ENCODE results near the gene ZMYND8. TPM values are rescaled to one million over a fixed set of nuclear protein-coding genes. Genes with fewer than 3 reads are reported as not detected.
"Not testable (repeated sequence)": the region's sequence is repeated elsewhere in the genome, so short reads cannot be mapped to it uniquely, and the experiment has no call there.

ZMYND8 gene
- total RNA-seq, 2 donors from 2014 or later, result 42.7 to 50.3 TPM

- ATAC-seq, result no peak
- H3K4me3 Mint-ChIP-seq, result no peak overlapping the region
- H3K4me1 Mint-ChIP-seq, result peaks cover 9% of the 10 kb centered on the region
These were observed 165.3 kb downstream of the ZMYND8 start for GRCh38 chr20:47191074-47191673.

DNA sequence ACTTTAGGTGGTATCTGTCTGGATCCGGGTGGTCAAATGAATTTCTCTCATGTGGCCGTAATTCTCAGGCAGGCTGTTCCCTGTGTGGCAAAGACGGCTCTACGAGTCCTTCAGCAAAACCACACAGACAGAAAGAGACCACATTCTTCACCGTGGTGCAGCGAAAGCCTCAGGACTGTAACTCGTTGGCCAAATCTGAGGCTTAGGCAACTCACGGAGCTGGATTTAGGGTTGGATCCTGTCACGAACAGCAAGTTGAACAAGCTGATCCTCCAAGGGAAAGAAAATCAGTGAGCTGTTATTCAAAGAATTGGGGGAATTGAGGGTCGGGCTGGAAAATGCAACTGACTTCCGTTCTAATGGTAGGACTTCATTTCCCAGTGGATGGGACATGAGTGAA, 167.4 kb downstream of the ZMYND8 start:
- no peaks in the 10 kb centered on the region for H3K9me3 ChIP-seq (ENCODE audit: control insufficient read depth, low read length, poor library complexity, severe bottlenecking)
- peaks cover 6% of the 10 kb centered on the region for H3K27me3 Mint-ChIP-seq
- DNase-seq (no peak), ATAC-seq (no peak)
- H3K27ac Mint-ChIP-seq, result no peak overlapping the region
- no peaks in the 10 kb centered on the region for H3K36me3 Mint-ChIP-seq (ENCODE audit: low read depth)
- peaks cover 9% of the 10 kb centered on the region for H3K4me1 Mint-ChIP-seq
- no peak overlapping the region for H3K4me3 Mint-ChIP-seq

More at GRCh38 chr20:47191074-47191673, 165.3 kb downstream of the ZMYND8 start:
- peaks cover 12% of the 10 kb centered on the region for H3K27me3 Mint-ChIP-seq
- DNase-seq, result no peak
- no peaks in the 10 kb centered on the region for H3K9me3 ChIP-seq (ENCODE audit: control insufficient read depth, low read length, poor library complexity, severe bottlenecking)
- H3K27ac Mint-ChIP-seq, result no peak overlapping the region
- no peaks in the 10 kb centered on the region for H3K36me3 Mint-ChIP-seq (ENCODE audit: low read depth)

GRCh38 chr20:47188540-47188939, 168.0 kb downstream of the ZMYND8 start:
- H3K27me3 Mint-ChIP-seq, result peaks cover 6% of the 10 kb centered on the region
- no peak overlapping the region for H3K27ac Mint-ChIP-seq
- H3K4me1 Mint-ChIP-seq, result peaks cover 9% of the 10 kb centered on the region
- no peak for DNase-seq
- ATAC-seq, result peak; percentile 21
- H3K4me3 Mint-ChIP-seq, result peak overlapping the region; percentile 16
- no peaks in the 10 kb centered on the region for H3K36me3 Mint-ChIP-seq (ENCODE audit: low read depth)
- H3K9me3 ChIP-seq (ENCODE audit: control insufficient read depth, low read length, poor library complexity, severe bottlenecking), result no peaks in the 10 kb centered on the region

- no peaks in the 10 kb centered on the region for H3K36me3 Mint-ChIP-seq (ENCODE audit: low read depth)
- no peak overlapping the region for H3K27ac Mint-ChIP-seq
- no peaks in the 10 kb centered on the region for H3K9me3 ChIP-seq (ENCODE audit: control insufficient read depth, low read length, poor library complexity, severe bottlenecking)
- peaks cover 9% of the 10 kb centered on the region for H3K4me1 Mint-ChIP-seq
- H3K4me3 Mint-ChIP-seq, result no peak overlapping the region
- peak; percentile 42 for ATAC-seq
- no peak for DNase-seq
- H3K27me3 Mint-ChIP-seq, result peaks cover 6% of the 10 kb centered on the region
These were observed 168.9 kb downstream of the ZMYND8 start for GRCh38 chr20:47187450-47188195.

- Mint-ChIP-seq H3K4me3 (no peak overlapping the region), H3K27me3 (peaks cover 3% of the 10 kb centered on the region), H3K4me1 (peaks cover 4% of the 10 kb centered on the region), H3K36me3 (ENCODE audit: low read depth) (no peaks in the 10 kb centered on the region), H3K27ac (no peak overlapping the region)
- no peak for ATAC-seq
- no peak for DNase-seq
- no peaks in the 10 kb centered on the region for H3K9me3 ChIP-seq (ENCODE audit: control insufficient read depth, low read length, poor library complexity, severe bottlenecking)
These were observed 173.1 kb downstream of the ZMYND8 start for GRCh38 chr20:47183367-47183766.

DNA sequence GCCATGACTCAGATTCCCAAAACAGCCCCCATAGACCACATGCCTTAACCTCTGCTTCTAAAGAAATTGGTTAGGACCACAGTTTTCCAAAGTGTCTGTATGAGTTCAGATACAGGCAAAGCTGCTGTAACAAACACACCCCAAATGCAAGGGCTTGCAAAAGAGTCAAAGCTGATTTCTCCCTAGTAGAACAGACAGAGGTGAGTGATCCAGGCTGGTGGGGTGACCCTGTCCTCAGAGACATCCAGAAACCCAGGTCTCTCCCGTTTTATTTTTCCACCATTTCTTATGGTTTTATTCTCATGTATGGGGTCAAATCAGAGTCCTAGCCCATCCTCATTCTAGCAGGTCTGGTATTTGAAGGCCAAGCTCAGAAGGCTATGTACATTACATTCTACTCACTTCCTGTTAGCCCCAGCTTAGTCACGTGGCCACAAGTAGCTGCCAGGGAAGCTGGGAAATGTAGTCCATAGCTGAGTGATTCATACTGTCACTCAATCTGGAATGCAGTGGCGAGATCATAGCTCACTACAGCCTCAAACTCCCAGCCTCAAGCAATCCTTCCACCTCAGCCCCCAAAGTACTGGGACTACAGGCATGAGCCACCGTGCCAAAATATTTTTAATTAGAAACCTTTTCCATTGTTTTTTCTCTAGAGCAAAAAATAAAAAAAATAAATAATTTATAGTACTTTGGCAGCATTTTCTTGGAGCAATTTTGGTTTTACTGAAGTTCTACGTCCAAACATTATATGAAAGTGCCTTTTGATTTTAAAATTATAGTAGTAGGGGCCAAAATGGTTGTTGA, 175.2 kb downstream of the ZMYND8 start:
- no peak overlapping the region for H3K4me3 Mint-ChIP-seq
- DNase-seq (no peak), ATAC-seq (peak; percentile 25)
- H3K27me3 Mint-ChIP-seq, result peaks cover 5% of the 10 kb centered on the region
- H3K4me1 Mint-ChIP-seq, result peaks cover 3% of the 10 kb centered on the region
- H3K9me3 ChIP-seq (ENCODE audit: control insufficient read depth, low read length, poor library complexity, severe bottlenecking), result no peaks in the 10 kb centered on the region
- H3K36me3 Mint-ChIP-seq (ENCODE audit: low read depth), result no peaks in the 10 kb centered on the region
- no peak overlapping the region for H3K27ac Mint-ChIP-seq

- Mint-ChIP-seq H3K27ac (no peak overlapping the region), H3K4me3 (no peak overlapping the region), H3K27me3 (peaks cover 19% of the 10 kb centered on the region), H3K36me3 (ENCODE audit: low read depth) (no peaks in the 10 kb centered on the region), H3K4me1 (no peaks in the 10 kb centered on the region)
- DNase-seq (no peak), ATAC-seq (no peak)
- H3K9me3 ChIP-seq (ENCODE audit: control insufficient read depth, low read length, poor library complexity, severe bottlenecking), result no peaks in the 10 kb centered on the region
These were observed 177.2 kb downstream of the ZMYND8 start for GRCh38 chr20:47179267-47179666.

GRCh38 chr20:47178851-47179250, 177.6 kb downstream of the ZMYND8 start:
- ATAC-seq (no peak), DNase-seq (no peak)
- H3K9me3 ChIP-seq (ENCODE audit: control insufficient read depth, low read length, poor library complexity, severe bottlenecking), result no peaks in the 10 kb centered on the region
- H3K27ac Mint-ChIP-seq, result no peak overlapping the region
- H3K4me1 Mint-ChIP-seq, result no peaks in the 10 kb centered on the region
- no peaks in the 10 kb centered on the region for H3K36me3 Mint-ChIP-seq (ENCODE audit: low read depth)
- no peak overlapping the region for H3K4me3 Mint-ChIP-seq
- peaks cover 20% of the 10 kb centered on the region for H3K27me3 Mint-ChIP-seq

- Mint-ChIP-seq H3K27ac (no peak overlapping the region), H3K4me3 (no peak overlapping the region)
- ATAC-seq, result no peak
These were observed 178.2 kb downstream of the ZMYND8 start for GRCh38 chr20:47178277-47178676.

GRCh38 chr20:47176217-47176616, 180.3 kb downstream of the ZMYND8 start:
- H3K9me3 ChIP-seq (ENCODE audit: control insufficient read depth, low read length, poor library complexity, severe bottlenecking); H3K36me3 Mint-ChIP-seq (ENCODE audit: low read depth); H3K4me3 Mint-ChIP-seq; H3K27ac Mint-ChIP-seq; DNase-seq; ATAC-seq; H3K4me1 Mint-ChIP-seq: not testable (repeated sequence)
- H3K27me3 Mint-ChIP-seq, result peaks cover 25% of the 10 kb centered on the region

More at GRCh38 chr20:47178277-47178676, 178.2 kb downstream of the ZMYND8 start:
- H3K9me3 ChIP-seq (ENCODE audit: control insufficient read depth, low read length, poor library complexity, severe bottlenecking), result no peaks in the 10 kb centered on the region
- H3K36me3 Mint-ChIP-seq (ENCODE audit: low read depth), result no peaks in the 10 kb centered on the region
- H3K4me1 Mint-ChIP-seq, result no peaks in the 10 kb centered on the region
- no peak for DNase-seq
- peaks cover 20% of the 10 kb centered on the region for H3K27me3 Mint-ChIP-seq

DNA sequence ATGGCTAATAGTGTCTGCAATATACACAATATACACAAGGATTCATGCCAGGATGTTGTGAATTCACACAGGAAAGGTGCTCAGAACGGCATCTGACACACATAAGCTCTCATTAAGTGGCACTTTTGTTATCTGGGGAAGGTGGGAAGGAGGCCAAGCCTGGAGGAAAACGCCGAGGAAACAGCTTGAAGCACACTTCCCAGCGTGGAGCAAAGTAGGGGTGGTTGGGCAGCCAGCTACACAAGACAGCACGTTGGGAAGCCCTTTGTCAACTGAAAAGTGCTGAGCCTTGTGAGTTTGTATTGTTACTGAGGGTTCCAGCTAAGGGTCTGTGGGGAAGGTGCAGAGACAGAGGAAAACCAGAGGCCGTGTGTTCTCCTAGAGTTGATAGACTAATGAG, 181.0 kb downstream of the ZMYND8 start:
- Mint-ChIP-seq H3K36me3 (ENCODE audit: low read depth) (no peaks in the 10 kb centered on the region), H3K27me3 (peaks cover 32% of the 10 kb centered on the region), H3K4me1 (no peaks in the 10 kb centered on the region), H3K27ac (no peak overlapping the region), H3K4me3 (no peak overlapping the region)
- no peak for ATAC-seq
- no peaks in the 10 kb centered on the region for H3K9me3 ChIP-seq (ENCODE audit: control insufficient read depth, low read length, poor library complexity, severe bottlenecking)
- DNase-seq, result no peak

- H3K4me3 Mint-ChIP-seq, result no peak overlapping the region
- no peaks in the 10 kb centered on the region for H3K4me1 Mint-ChIP-seq
- H3K36me3 Mint-ChIP-seq (ENCODE audit: low read depth), result no peaks in the 10 kb centered on the region
- no peak overlapping the region for H3K27ac Mint-ChIP-seq
- peaks cover 34% of the 10 kb centered on the region for H3K27me3 Mint-ChIP-seq
- no peaks in the 10 kb centered on the region for H3K9me3 ChIP-seq (ENCODE audit: control insufficient read depth, low read length, poor library complexity, severe bottlenecking)
- DNase-seq, result no peak
- ATAC-seq, result no peak
These were observed 181.8 kb downstream of the ZMYND8 start for GRCh38 chr20:47174456-47175243.

Measured in T-helper 17 cell (primary cell).